Neural crest cell (in vitro differentiated cells): ENCODE results near the gene TNNI2. TPM values are rescaled to one million over a fixed set of nuclear protein-coding genes. Genes with fewer than 3 reads are reported as not detected.

ENCODE experiments used
- DNase-seq: peaks from one replicate; pipeline ENCODE4 v3.0.0; 2021; ENCODE audit warnings: low read depth, mixed read lengths, low spot score
- H3K27ac Mint-ChIP-seq: one replicate; pipeline ENCODE4 v1.8.0; 2021; ENCODE audit warnings: mild to moderate bottlenecking, mixed read lengths; ENCODE audit not compliant: unreplicated experiment
- H3K27me3 Mint-ChIP-seq: 2 replicates; pipeline ENCODE4 v1.8.0; 2021; ENCODE audit warnings: low read depth, mild to moderate bottlenecking, mixed read lengths
- H3K36me3 Mint-ChIP-seq: 2 replicates; pipeline ENCODE4 v1.8.0; 2021; ENCODE audit warnings: low read depth, mild to moderate bottlenecking, mixed read lengths
- H3K4me1 Mint-ChIP-seq: 2 replicates; pipeline ENCODE4 v1.8.0; 2021; ENCODE audit warnings: mixed read lengths
- H3K4me3 Mint-ChIP-seq: one replicate; pipeline ENCODE4 v1.8.0; 2021; ENCODE audit warnings: mild to moderate bottlenecking, mixed read lengths
- H3K9me3 Mint-ChIP-seq: 2 replicates; pipeline ENCODE4 v1.8.0; 2021; ENCODE audit warnings: mixed read lengths
- total RNA-seq: library from RNA; stranded (reverse); gene quantifications from 2 replicates; pipeline ENCODE4 v1.2.1, GENCODE V29; 2021
- TF ChIP-seq, protein P1 (sequence below): fragments of 200-600 bp; sonication (generic); conservative IDR thresholded peaks from 2 replicates; pipeline ENCODE4 v1.5.0; 2021; ENCODE audit warnings: antibody characterized with exemption, mild to moderate bottlenecking

TNNI2 gene
- total RNA-seq, 1 donor from 2014 or later = not detected

GRCh38 chr11:1822648-1823375, 16.0 kb upstream of the TNNI2 start:
- no peak overlapping the region for H3K27ac Mint-ChIP-seq
- peaks cover 6% of the 10 kb centered on the region for H3K9me3 Mint-ChIP-seq
- DNase-seq = no peak
- H3K4me1 Mint-ChIP-seq = no peaks in the 10 kb centered on the region
- no peaks in the 10 kb centered on the region for H3K27me3 Mint-ChIP-seq
- TF ChIP-seq, protein P1, sequence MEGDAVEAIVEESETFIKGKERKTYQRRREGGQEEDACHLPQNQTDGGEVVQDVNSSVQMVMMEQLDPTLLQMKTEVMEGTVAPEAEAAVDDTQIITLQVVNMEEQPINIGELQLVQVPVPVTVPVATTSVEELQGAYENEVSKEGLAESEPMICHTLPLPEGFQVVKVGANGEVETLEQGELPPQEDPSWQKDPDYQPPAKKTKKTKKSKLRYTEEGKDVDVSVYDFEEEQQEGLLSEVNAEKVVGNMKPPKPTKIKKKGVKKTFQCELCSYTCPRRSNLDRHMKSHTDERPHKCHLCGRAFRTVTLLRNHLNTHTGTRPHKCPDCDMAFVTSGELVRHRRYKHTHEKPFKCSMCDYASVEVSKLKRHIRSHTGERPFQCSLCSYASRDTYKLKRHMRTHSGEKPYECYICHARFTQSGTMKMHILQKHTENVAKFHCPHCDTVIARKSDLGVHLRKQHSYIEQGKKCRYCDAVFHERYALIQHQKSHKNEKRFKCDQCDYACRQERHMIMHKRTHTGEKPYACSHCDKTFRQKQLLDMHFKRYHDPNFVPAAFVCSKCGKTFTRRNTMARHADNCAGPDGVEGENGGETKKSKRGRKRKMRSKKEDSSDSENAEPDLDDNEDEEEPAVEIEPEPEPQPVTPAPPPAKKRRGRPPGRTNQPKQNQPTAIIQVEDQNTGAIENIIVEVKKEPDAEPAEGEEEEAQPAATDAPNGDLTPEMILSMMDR = no peak
- no peaks in the 10 kb centered on the region for H3K36me3 Mint-ChIP-seq
- no peak overlapping the region for H3K4me3 Mint-ChIP-seq

DNA sequence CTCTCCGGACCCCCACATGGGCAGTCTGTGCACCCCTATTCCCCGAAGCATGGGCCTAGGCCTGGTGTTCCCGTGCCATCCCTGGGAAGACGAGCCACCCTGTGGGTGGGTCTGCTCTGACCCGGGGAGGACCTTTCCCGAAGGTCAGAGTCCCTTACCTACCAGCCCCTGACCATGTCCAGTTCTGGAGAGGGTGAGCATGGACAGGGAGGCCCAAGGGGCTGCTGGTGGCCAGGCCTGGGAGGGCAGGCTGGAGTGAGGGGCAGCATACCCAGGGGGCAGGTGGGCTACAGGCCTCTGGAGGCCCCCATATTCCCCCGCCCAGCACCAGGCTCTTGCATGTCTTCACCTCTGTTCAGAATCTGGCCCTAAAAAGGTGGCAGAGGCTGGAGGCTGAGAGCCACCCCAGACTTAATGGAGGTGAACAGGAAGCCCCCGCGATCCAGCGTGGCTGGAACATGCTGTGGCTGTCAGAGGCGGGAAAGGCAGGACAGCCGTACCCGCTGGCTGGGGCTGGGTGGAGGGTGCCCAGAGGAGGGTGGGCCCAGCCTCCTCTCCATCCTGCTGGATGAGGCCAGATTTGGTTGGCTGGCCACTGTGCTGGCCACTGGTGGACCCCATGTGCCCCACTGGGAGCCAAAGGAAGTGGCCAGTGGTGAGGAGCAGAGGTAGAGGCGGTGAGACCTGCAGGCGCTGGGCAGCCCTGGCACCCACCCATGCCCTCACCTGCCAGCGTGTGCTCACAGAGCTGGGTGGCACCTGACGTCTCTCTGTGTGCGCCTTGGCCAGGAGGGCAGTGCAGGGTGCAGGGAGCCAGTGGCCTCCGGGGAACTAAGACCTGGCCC, 15.2 kb upstream of the TNNI2 start:
- TF ChIP-seq, protein P1 = no peak
- no peak overlapping the region for H3K4me3 Mint-ChIP-seq
- no peaks in the 10 kb centered on the region for H3K36me3 Mint-ChIP-seq
- no peak overlapping the region for H3K27ac Mint-ChIP-seq
- peaks cover 6% of the 10 kb centered on the region for H3K9me3 Mint-ChIP-seq
- no peaks in the 10 kb centered on the region for H3K4me1 Mint-ChIP-seq
- no peaks in the 10 kb centered on the region for H3K27me3 Mint-ChIP-seq
- DNase-seq = no peak

GRCh38 chr11:1824221-1825038, 14.4 kb upstream of the TNNI2 start:
- TF ChIP-seq, protein P1 = no peak
- Mint-ChIP-seq H3K4me3 (no peak overlapping the region), H3K27ac (no peak overlapping the region), H3K36me3 (no peaks in the 10 kb centered on the region), H3K9me3 (peaks cover 6% of the 10 kb centered on the region), H3K4me1 (no peaks in the 10 kb centered on the region), H3K27me3 (no peaks in the 10 kb centered on the region)
- DNase-seq = no peak

GRCh38 chr11:1825039-1825740, 13.6 kb upstream of the TNNI2 start:
- Mint-ChIP-seq H3K4me3 (no peak overlapping the region), H3K36me3 (no peaks in the 10 kb centered on the region), H3K27me3 (no peaks in the 10 kb centered on the region), H3K4me1 (no peaks in the 10 kb centered on the region), H3K27ac (no peak overlapping the region), H3K9me3 (peaks cover 6% of the 10 kb centered on the region)
- TF ChIP-seq, protein P1 = peak; percentile 73
- peak; percentile 86 for DNase-seq
